DND-41 (cell line): ENCODE data around the gene DGKI.

Experiments used
- ATAC-seq: fragments of 200-7000 bp; cut with Tn5 transposase; 3 replicates; pipeline ENCODE4 v1.9.1; 2021; ENCODE audit warnings: low read depth; ENCODE audit not compliant: insufficient read depth
- DNase-seq: peaks from one replicate; pipeline ENCODE4 v3.0.0-alpha.2; 2020
- H2AFZ ChIP-seq: 2 replicates; pipeline ENCODE4 v1.6.0; 2012; ENCODE audit warnings: low read depth, low read length
- H3K27ac ChIP-seq: 2 replicates; pipeline ENCODE4 v1.5.1; 2012; ENCODE audit warnings: low read length, inconsistent platforms
- H3K27me3 ChIP-seq: fragments of 200-600 bp; sonication (generic); 2 replicates; pipeline ENCODE4 v1.6.0; 2012; ENCODE audit warnings: low read length, mild to moderate bottlenecking, inconsistent platforms; ENCODE audit not compliant: insufficient read depth, poor library complexity
- H3K36me3 ChIP-seq: 2 replicates; pipeline ENCODE4 v1.5.1; 2012; ENCODE audit warnings: low read length, inconsistent platforms; ENCODE audit not compliant: insufficient read depth
- H3K4me1 ChIP-seq: 2 replicates; pipeline ENCODE4 v1.5.1; 2012; ENCODE audit warnings: mild to moderate bottlenecking, low read length; ENCODE audit not compliant: insufficient read depth
- H3K4me2 ChIP-seq: 2 replicates; pipeline ENCODE4 v1.6.0; 2012; ENCODE audit warnings: mild to moderate bottlenecking, moderate library complexity, low read length, inconsistent platforms; ENCODE audit not compliant: insufficient read depth
- H3K4me3 ChIP-seq, 2 experiments: fragments of 200-600 bp in 1 of 2; shearing (Covaris generic) in 1 of 2; 2 replicates each; pipeline ENCODE4 v1.5.1; 2012 to 2016; ENCODE audit warnings: inconsistent platforms in 2 of 2, low read length in 2 of 2, mild to moderate bottlenecking in 2 of 2, low read depth in 1 of 2, moderate library complexity in 1 of 2
- H3K79me2 ChIP-seq: 2 replicates; pipeline ENCODE4 v1.6.0; 2012; ENCODE audit warnings: low read length, inconsistent platforms; ENCODE audit not compliant: insufficient read depth
- H3K9ac ChIP-seq: 2 replicates; pipeline ENCODE4 v1.6.0; 2012; ENCODE audit warnings: low read depth, mild to moderate bottlenecking, inconsistent platforms, low read length, moderate library complexity
- H3K9me3 ChIP-seq: 2 replicates; pipeline ENCODE4 v1.5.1; 2012; ENCODE audit warnings: low read length, moderate library complexity, mild to moderate bottlenecking, inconsistent platforms; ENCODE audit not compliant: insufficient read depth, severe bottlenecking
- H4K20me1 ChIP-seq: 2 replicates; pipeline ENCODE4 v1.6.0; 2012; ENCODE audit warnings: low read length; ENCODE audit not compliant: insufficient read depth
- EZH2 ChIP-seq: IDR thresholded peaks from 3 replicates; pipeline ENCODE4 v1.6.1; 2012; ENCODE audit warnings: borderline replicate concordance, low read depth, mild to moderate bottlenecking, moderate library complexity, low read length, inconsistent platforms; ENCODE audit not compliant: severe bottlenecking
- TF ChIP-seq, protein P1 (sequence below): IDR thresholded peaks from 2 replicates; pipeline ENCODE4 v1.5.1; 2012; ENCODE audit warnings: borderline replicate concordance, low read length, moderate library complexity, mild to moderate bottlenecking; ENCODE audit not compliant: poor library complexity, severe bottlenecking; ENCODE audit errors: extremely low read depth

The DGKI gene

DNA sequence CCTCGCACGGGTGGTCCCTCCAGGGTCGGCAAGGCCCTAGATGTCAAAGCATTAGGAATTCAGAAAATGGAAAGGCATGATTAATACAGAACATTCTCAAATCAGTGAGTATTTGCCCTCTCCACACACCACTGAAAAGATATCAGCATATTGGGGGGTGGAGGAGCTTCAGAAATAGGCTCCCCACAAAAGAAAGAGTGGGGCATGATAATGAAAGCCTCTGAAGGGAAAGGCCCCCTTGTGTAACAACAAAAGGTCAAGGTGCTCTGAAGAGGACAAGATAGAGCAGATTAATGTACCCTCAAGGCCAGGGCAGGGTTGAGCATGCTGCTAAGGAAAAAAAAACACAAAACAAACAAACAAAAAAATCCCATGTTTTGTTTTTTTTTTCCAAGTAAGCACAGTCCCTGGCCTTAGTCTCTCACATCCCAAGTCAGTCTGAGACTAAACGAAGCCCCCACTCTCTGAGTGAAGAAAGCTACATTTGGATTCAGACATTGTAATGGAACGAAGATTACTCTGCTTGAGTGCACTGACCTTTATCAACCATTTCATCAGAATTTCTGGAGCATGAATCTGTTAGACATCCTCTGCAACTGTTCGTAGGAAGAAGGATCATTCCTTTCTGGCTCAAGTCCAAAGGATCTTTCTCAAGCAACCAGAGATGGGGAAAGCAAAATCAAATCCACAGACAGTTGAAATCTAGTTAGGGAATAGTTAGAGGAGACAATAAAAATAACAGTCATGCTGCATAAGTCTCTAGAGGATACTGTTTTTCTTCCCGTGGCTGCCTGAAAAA lies 27.4 kb upstream of the DGKI start:
- Histone ChIP-seq H3K4me3 (no peak overlapping the region), H3K27ac (no peak overlapping the region), H3K4me2 (no peak overlapping the region), H3K79me2 (no peaks in the 10 kb centered on the region), H3K9ac (no peak overlapping the region), H3K27me3 (no peaks in the 10 kb centered on the region), H4K20me1 (no peaks in the 10 kb centered on the region), H3K36me3 (0 out of 2 replicates have a peak, but pooled peaks cover 2% of the 10 kb centered on the region), H3K9me3 (no peaks in the 10 kb centered on the region), H3K4me1 (no peaks in the 10 kb centered on the region), H2AFZ (no peak overlapping the region)
- TF ChIP-seq, protein P1, sequence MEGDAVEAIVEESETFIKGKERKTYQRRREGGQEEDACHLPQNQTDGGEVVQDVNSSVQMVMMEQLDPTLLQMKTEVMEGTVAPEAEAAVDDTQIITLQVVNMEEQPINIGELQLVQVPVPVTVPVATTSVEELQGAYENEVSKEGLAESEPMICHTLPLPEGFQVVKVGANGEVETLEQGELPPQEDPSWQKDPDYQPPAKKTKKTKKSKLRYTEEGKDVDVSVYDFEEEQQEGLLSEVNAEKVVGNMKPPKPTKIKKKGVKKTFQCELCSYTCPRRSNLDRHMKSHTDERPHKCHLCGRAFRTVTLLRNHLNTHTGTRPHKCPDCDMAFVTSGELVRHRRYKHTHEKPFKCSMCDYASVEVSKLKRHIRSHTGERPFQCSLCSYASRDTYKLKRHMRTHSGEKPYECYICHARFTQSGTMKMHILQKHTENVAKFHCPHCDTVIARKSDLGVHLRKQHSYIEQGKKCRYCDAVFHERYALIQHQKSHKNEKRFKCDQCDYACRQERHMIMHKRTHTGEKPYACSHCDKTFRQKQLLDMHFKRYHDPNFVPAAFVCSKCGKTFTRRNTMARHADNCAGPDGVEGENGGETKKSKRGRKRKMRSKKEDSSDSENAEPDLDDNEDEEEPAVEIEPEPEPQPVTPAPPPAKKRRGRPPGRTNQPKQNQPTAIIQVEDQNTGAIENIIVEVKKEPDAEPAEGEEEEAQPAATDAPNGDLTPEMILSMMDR, result no peak
- TF ChIP-seq EZH2, result no peak
- no peak for DNase-seq
- no peak for ATAC-seq

DNA sequence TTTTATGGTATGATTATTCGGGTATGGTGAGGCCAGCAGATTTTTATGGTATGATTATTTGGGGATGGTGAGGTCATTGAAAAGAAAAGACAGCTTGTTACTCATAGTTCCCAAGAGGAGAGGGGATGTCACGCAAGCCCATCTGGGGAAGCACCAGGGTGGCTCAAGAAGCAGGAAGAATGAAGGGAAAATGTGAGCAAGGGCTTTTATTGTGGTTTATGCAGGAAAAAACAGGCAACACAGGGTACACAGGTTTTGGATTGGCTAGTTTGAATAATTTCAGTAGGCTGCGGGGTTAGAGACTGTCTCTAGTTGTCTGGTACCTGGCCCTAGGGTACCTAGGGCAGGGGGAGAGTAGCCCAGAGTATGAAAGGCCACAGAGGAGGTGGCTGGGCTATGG lies 26.8 kb upstream of the DGKI start:
- H3K27ac ChIP-seq, result no peak overlapping the region
- H3K9ac ChIP-seq, result no peak overlapping the region
- H3K79me2 ChIP-seq, result no peaks in the 10 kb centered on the region
- H3K4me3 ChIP-seq, result no peak overlapping the region
- H3K9me3 ChIP-seq, result no peaks in the 10 kb centered on the region
- TF ChIP-seq EZH2, result no peak
- TF ChIP-seq, protein P1, result no peak
- H3K4me2 ChIP-seq, result no peak overlapping the region
- no peaks in the 10 kb centered on the region for H3K27me3 ChIP-seq
- no peaks in the 10 kb centered on the region for H4K20me1 ChIP-seq
- DNase-seq (no peak), ATAC-seq (no peak)
- no peak overlapping the region for H2AFZ ChIP-seq
- H3K4me1 ChIP-seq, result no peaks in the 10 kb centered on the region
- 0 out of 2 replicates have a peak, but pooled peaks cover under 1% of the 10 kb centered on the region for H3K36me3 ChIP-seq

GRCh38 chr7:137871170-137871915 lies 24.6 kb upstream of the DGKI start:
- no peak for TF ChIP-seq EZH2
- TF ChIP-seq, protein P1, result no peak
- Histone ChIP-seq H3K9me3 (peaks cover 3% of the 10 kb centered on the region), H3K27ac (no peak overlapping the region), H3K4me2 (no peak overlapping the region), H2AFZ (no peak overlapping the region), H3K9ac (no peak overlapping the region), H4K20me1 (no peaks in the 10 kb centered on the region), H3K27me3 (no peaks in the 10 kb centered on the region), H3K4me3 (no peak overlapping the region), H3K79me2 (no peaks in the 10 kb centered on the region), H3K4me1 (no peaks in the 10 kb centered on the region), H3K36me3 (no peaks in the 10 kb centered on the region)
- ATAC-seq (no peak), DNase-seq (no peak)
